ENCODE data around the gene GAPT. TPM values are rescaled to one million over a fixed set of nuclear protein-coding genes. Genes with fewer than 3 reads are reported as not detected.

Gene GAPT
- total and polyA plus RNA-seq, 12 donors, result 0.28 to 2.2 (median 0.65) TPM; not detected in 1

- intact Hi-C loops (cut with DNase I), result loop anchor here (5.0 to 10.0 kb wide), 3 partner anchors 571 to 808 kb away; no protein-coding TSS in a partner anchor
- no peaks in the 10 kb centered on the region for H3K9me3 ChIP-seq (replicated peaks in 1 of 3)
- H3K27ac ChIP-seq, result no peak overlapping the region
Measured at GRCh38 chr5:58455480-58455879, 35.8 kb upstream of the GAPT start.

GRCh38 chr5:58456026-58456425 is 35.2 kb upstream of the GAPT start:
- peak overlapping the region in 1 of 4 donors; percentile 21 for H3K4me3 ChIP-seq
- no peaks in the 10 kb centered on the region for H3K27me3 ChIP-seq
- peaks cover 0 to 10% of the 10 kb centered on the region in 2 donors for H3K4me1 ChIP-seq (replicated peaks in 1 of 2)
- intact Hi-C loops (cut with DNase I), result loop anchor here (5.0 to 10.0 kb wide), 3 partner anchors 571 to 809 kb away; no protein-coding TSS in a partner anchor
- DNase-seq, result no peak
- no peaks in the 10 kb centered on the region for H3K9me3 ChIP-seq (replicated peaks in 1 of 3)
- no peak for TF ChIP-seq POLR2A (IDR thresholded peaks at IDR 0.05)
- no peak for TF ChIP-seq CTCF (IDR thresholded peaks at IDR 0.05)
- no peak overlapping the region for H3K27ac ChIP-seq
- WGBS, 4 donors, result 72 to 86% (median 82%) methylated on average over 3 of the region's 3 CpGs
- peaks cover 0 to 32% of the 10 kb centered on the region in 2 donors for H3K36me3 ChIP-seq (replicated peaks in 1 of 2)

More at GRCh38 chr5:58455480-58455879, 35.8 kb upstream of the GAPT start:
- Histone ChIP-seq H3K27me3 (no peaks in the 10 kb centered on the region), H3K4me3 (no peak overlapping the region), H3K36me3 (replicated peaks in 1 of 2) (peaks cover 0 to 32% of the 10 kb centered on the region in 2 donors), H3K4me1 (replicated peaks in 1 of 2) (peaks cover 0 to 10% of the 10 kb centered on the region in 2 donors)
- TF ChIP-seq CTCF (IDR thresholded peaks at IDR 0.05) (no peak), POLR2A (IDR thresholded peaks at IDR 0.05) (no peak)
- WGBS, 4 donors, result 84 to 91% (median 90%) methylated on average over 5 of the region's 5 CpGs
- no peak for DNase-seq

DNA sequence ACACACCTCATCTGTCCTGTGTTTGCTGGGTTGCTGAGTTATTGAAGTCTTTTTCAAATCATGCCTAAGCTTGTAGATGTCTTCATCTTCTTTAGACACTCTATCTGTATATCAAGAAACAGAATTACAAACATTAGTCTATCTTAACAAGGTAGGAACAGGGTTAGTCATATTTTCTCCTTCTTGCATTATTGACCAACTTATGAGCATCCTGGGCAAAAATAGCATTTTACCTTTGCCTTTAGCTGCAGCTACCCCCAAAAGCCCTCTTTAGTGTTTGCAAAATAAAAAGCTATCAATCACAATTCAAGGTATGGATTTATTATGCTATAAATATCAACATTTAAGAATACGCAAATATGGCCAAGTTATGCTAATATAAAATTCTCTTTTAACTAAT is 34.7 kb upstream of the GAPT start:
- Histone ChIP-seq H3K4me1 (replicated peaks in 1 of 2) (peaks cover 0 to 10% of the 10 kb centered on the region in 2 donors), H3K9me3 (replicated peaks in 1 of 3) (no peaks in the 10 kb centered on the region), H3K4me3 (peak overlapping the region in 1 of 4 donors; percentile 17), H3K27me3 (no peaks in the 10 kb centered on the region), H3K27ac (no peak overlapping the region), H3K36me3 (replicated peaks in 1 of 2) (peaks cover 0 to 32% of the 10 kb centered on the region in 2 donors)
- no peak for DNase-seq
- no peak for TF ChIP-seq POLR2A (IDR thresholded peaks at IDR 0.05)
- TF ChIP-seq CTCF (IDR thresholded peaks at IDR 0.05), result no peak
- intact Hi-C loops (cut with DNase I), result loop anchor here (5.0 to 10.0 kb wide), 3 partner anchors 572 to 809 kb away; no protein-coding TSS in a partner anchor
- 85 to 92% (median 89%) methylated on average over 1 of the region's 1 CpG for WGBS, 4 donors

DNA sequence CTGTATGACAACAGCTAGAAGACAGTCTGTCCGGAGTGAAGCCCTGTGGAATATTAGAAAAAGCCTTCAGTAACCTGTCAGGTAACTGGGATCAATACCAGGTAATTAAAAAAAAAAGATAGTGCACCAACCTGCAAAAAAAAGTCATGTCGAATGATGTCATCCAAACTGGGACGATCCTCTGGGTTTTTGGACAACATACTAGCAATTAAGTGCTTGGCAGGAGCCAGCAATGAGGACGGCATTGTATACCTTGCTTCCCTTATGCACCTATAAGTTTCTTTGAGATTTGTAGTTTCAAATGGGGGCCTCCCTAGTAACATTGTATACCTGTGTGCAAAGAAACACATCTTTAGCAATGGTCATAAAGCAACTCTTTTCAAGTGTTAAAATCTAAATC is 34.2 kb upstream of the GAPT start:
- H3K27ac ChIP-seq, result no peak overlapping the region
- WGBS, 4 donors, result 69 to 77% (median 74%) methylated on average over 4 of the region's 4 CpGs
- peaks cover 0 to 32% of the 10 kb centered on the region in 2 donors for H3K36me3 ChIP-seq (replicated peaks in 1 of 2)
- no peaks in the 10 kb centered on the region for H3K9me3 ChIP-seq (replicated peaks in 1 of 3)
- no peak for TF ChIP-seq POLR2A (IDR thresholded peaks at IDR 0.05)
- no peak for TF ChIP-seq CTCF (IDR thresholded peaks at IDR 0.05)
- no peak for DNase-seq
- H3K27me3 ChIP-seq, result no peaks in the 10 kb centered on the region
- peak overlapping the region in 1 of 4 donors; percentile 17 for H3K4me3 ChIP-seq
- peaks cover 0 to 10% of the 10 kb centered on the region in 2 donors for H3K4me1 ChIP-seq (replicated peaks in 1 of 2)
- intact Hi-C loops (cut with DNase I), result loop anchor here (5.0 to 10.0 kb wide), 3 partner anchors 572 to 810 kb away; no protein-coding TSS in a partner anchor

Data from adrenal gland (tissue), 12 donors.